PC-3 (cell line): Measurements from ENCODE around the gene SPTAN1. TPM values are rescaled to one million over a fixed set of nuclear protein-coding genes. Genes with fewer than 3 reads are reported as not detected.

Source experiments
- ATAC-seq: fragments of 200-7000 bp; cut with Tn5 transposase; 2 replicates; pipeline ENCODE4 v1.9.1; 2020; ENCODE audit warnings: mild to moderate bottlenecking, moderate library complexity
- BruUV-seq: library from RNA; stranded (reverse); fragments of 400-500 nt; replicated peaks from 2 replicates; lab custom pipeline; 2021; lab: Mats Ljungman, UMichigan
- CTCF ChIA-PET: fragments of 300-600 bp; sonication (Branson Sonifier 250); formaldehyde crosslinking; loops from one replicate; lab custom pipeline; 2022; ENCODE audit warnings: antibody characterized with exemption; lab: Charles Lee
- POLR2A ChIA-PET: fragments of 300-600 bp; sonication (Branson Sonifier 250); formaldehyde crosslinking; loops from one replicate; lab custom pipeline; 2022; ENCODE audit warnings: antibody characterized with exemption; ENCODE audit not compliant: unreplicated experiment; lab: Charles Lee
- DNase-seq: peaks from one replicate; pipeline ENCODE4 v3.0.0-alpha.2; 2015
- H2AFZ ChIP-seq: fragments of 300-600 bp; sonication (generic); 2 replicates; pipeline ENCODE4 v1.6.0; 2016; ENCODE audit warnings: antibody characterized with exemption, low read length
- H3F3A ChIP-seq: fragments of 300-600 bp; sonication (generic); one replicate; pipeline ENCODE4 v1.6.0; 2017; ENCODE audit warnings: antibody characterized with exemption, low read length, control low read depth, mild to moderate bottlenecking; ENCODE audit not compliant: unreplicated experiment
- H3K27ac ChIP-seq: fragments of 300-600 bp; sonication (generic); 2 replicates; pipeline ENCODE4 v1.5.1; 2016; ENCODE audit warnings: mild to moderate bottlenecking, low read length
- H3K27me3 ChIP-seq: fragments of 300-600 bp; sonication (generic); 2 replicates; pipeline ENCODE4 v1.6.1; 2016; ENCODE audit warnings: low read length, mixed read lengths
- H3K36me3 ChIP-seq: fragments of 300-600 bp; sonication (generic); 2 replicates; pipeline ENCODE4 v1.6.1; 2016; ENCODE audit warnings: low read depth, mixed run types, low read length, mixed read lengths
- H3K4me1 ChIP-seq: fragments of 300-600 bp; sonication (generic); 2 replicates; pipeline ENCODE4 v1.5.1; 2016; ENCODE audit warnings: low read length; ENCODE audit not compliant: insufficient read depth
- H3K4me2 ChIP-seq: fragments of 300-600 bp; sonication (generic); 2 replicates; pipeline ENCODE4 v1.6.0; 2016; ENCODE audit warnings: low read length
- H3K4me3 ChIP-seq: fragments of 300-600 bp; sonication (generic); 2 replicates; pipeline ENCODE4 v1.5.1; 2016; ENCODE audit warnings: mild to moderate bottlenecking, low read length, mixed read lengths
- H3K79me2 ChIP-seq: fragments of 300-600 bp; sonication (generic); 2 replicates; pipeline ENCODE4 v1.6.1; 2017; ENCODE audit warnings: low read length, mixed read lengths
- H3K9ac ChIP-seq: fragments of 300-600 bp; sonication (generic); 2 replicates; pipeline ENCODE4 v1.6.0; 2016; ENCODE audit warnings: mild to moderate bottlenecking, low read length
- H3K9me2 ChIP-seq: fragments of 300-600 bp; sonication (generic); replicated peaks from 2 replicates; pipeline ENCODE4 v1.6.1; 2016; ENCODE audit warnings: mixed run types, low read length, mixed read lengths
- H3K9me3 ChIP-seq: fragments of 300-600 bp; sonication (generic); 2 replicates; pipeline ENCODE4 v1.6.1; 2016; ENCODE audit warnings: low read length, mixed read lengths
- H4K20me1 ChIP-seq: fragments of 300-600 bp; sonication (generic); 2 replicates; pipeline ENCODE4 v1.6.1; 2016; ENCODE audit warnings: low read length, mixed read lengths
- CTCF ChIP-seq: fragments of 300-600 bp; sonication (generic); conservative IDR thresholded peaks from 2 replicates; pipeline ENCODE4 v1.5.1; 2017; ENCODE audit warnings: antibody characterized with exemption, low read depth, mild to moderate bottlenecking, low read length
- EZH2 ChIP-seq: fragments of 300-600 bp; sonication (generic); IDR thresholded peaks from one replicate; pipeline ENCODE4 v1.6.1; 2017; ENCODE audit warnings: antibody characterized with exemption, mild to moderate bottlenecking, low read length; ENCODE audit not compliant: unreplicated experiment
- EZH2phosphoT487 ChIP-seq: fragments of 300-600 bp; sonication (generic); IDR thresholded peaks from 2 replicates; pipeline ENCODE4 v1.6.1; 2018; ENCODE audit warnings: mild to moderate bottlenecking, antibody characterized with exemption, low read length, borderline replicate concordance
- intact Hi-C: fragments of 100-400 bp; cut with micrococcal nuclease; formaldehyde crosslinking; loops from 2 replicates; pipeline ENCODE4 v1.9.0; 2023
- total RNA-seq: library from RNA; depleted of rRNA; stranded (reverse); fragments of >200 nt; gene quantifications from 2 replicates; pipeline ENCODE4 v1.2.3, GENCODE V29; 2014

Gene SPTAN1
- total RNA-seq, 1 experiment from 2014 or later = 221 TPM

GRCh38 chr9:128629136-128629535 lies 76.7 kb downstream of the SPTAN1 start:
- ChIA-PET POLR2A (no interaction called here), CTCF (no interaction called here)
- H3K36me3 ChIP-seq = no peaks in the 10 kb centered on the region; the same call in 1 of the 2 replicates
- no peaks in the 10 kb centered on the region for H4K20me1 ChIP-seq
- H3K27me3 ChIP-seq = no peaks in the 10 kb centered on the region
- H3K4me3 ChIP-seq = no peak overlapping the region
- no peaks in the 10 kb centered on the region for H3K4me1 ChIP-seq
- H3K9ac ChIP-seq = no peak overlapping the region
- H2AFZ ChIP-seq = no peak overlapping the region
- H3K9me3 ChIP-seq = no peaks in the 10 kb centered on the region
- TF ChIP-seq EZH2 (no peak), CTCF (no peak)
- no peaks in the 10 kb centered on the region for H3K79me2 ChIP-seq
- H3F3A ChIP-seq = no peaks in the 10 kb centered on the region
- no peaks in the 10 kb centered on the region for H3K9me2 ChIP-seq
- no peak overlapping the region for H3K27ac ChIP-seq
- intact Hi-C loops = no loop called here
- ATAC-seq = no peak
- BruUV-seq = no TSS peak
- DNase-seq = no peak
- H3K4me2 ChIP-seq = no peak overlapping the region

GRCh38 chr9:128629852-128630545 lies 77.6 kb downstream of the SPTAN1 start:
- ATAC-seq (no peak), DNase-seq (no peak)
- Histone ChIP-seq H3F3A (no peaks in the 10 kb centered on the region), H3K4me1 (peaks cover 4% of the 10 kb centered on the region), H3K36me3 (no peaks in the 10 kb centered on the region; the same call in 1 of the 2 replicates), H3K27ac (no peak overlapping the region), H3K9me3 (no peaks in the 10 kb centered on the region), H2AFZ (no peak overlapping the region), H3K9ac (no peak overlapping the region), H4K20me1 (no peaks in the 10 kb centered on the region), H3K4me2 (no peak overlapping the region), H3K4me3 (no peak overlapping the region), H3K79me2 (no peaks in the 10 kb centered on the region), H3K27me3 (no peaks in the 10 kb centered on the region), H3K9me2 (no peaks in the 10 kb centered on the region)
- TF ChIP-seq CTCF = no peak
- no peak for TF ChIP-seq EZH2
- no peak for TF ChIP-seq EZH2phosphoT487
- CTCF ChIA-PET = no interaction called here
- POLR2A ChIA-PET = no interaction called here
- BruUV-seq = no TSS peak
- intact Hi-C loops = no loop called here

- POLR2A ChIA-PET = no interaction called here
- TF ChIP-seq CTCF (no peak), EZH2phosphoT487 (no peak), EZH2 (no peak)
- Histone ChIP-seq H2AFZ (no peak overlapping the region), H3K79me2 (no peaks in the 10 kb centered on the region), H3K9me3 (no peaks in the 10 kb centered on the region), H3F3A (no peaks in the 10 kb centered on the region), H3K4me2 (no peak overlapping the region), H3K27me3 (no peaks in the 10 kb centered on the region), H3K27ac (no peak overlapping the region), H4K20me1 (no peaks in the 10 kb centered on the region), H3K9me2 (no peaks in the 10 kb centered on the region), H3K4me3 (no peak overlapping the region), H3K36me3 (no peaks in the 10 kb centered on the region; the same call in 1 of the 2 replicates), H3K4me1 (peaks cover 19% of the 10 kb centered on the region), H3K9ac (no peak overlapping the region)
- intact Hi-C loops = no loop called here
- CTCF ChIA-PET = no interaction called here
- no peak for ATAC-seq
- no peak for DNase-seq
- BruUV-seq = no TSS peak
These were observed 79.2 kb downstream of the SPTAN1 start for GRCh38 chr9:128631636-128632035.
